RPMI7951 (cell line): ENCODE data around the gene ARRDC3. TPM values are rescaled to one million over a fixed set of nuclear protein-coding genes. Genes with fewer than 3 reads are reported as not detected.
"Not testable (repeated sequence)": the region's sequence is repeated elsewhere in the genome, so short reads cannot be mapped to it uniquely, and the experiment has no call there.

Source experiments
- DNase-seq: peaks from one replicate; pipeline ENCODE4 v3.0.0-alpha.2; 2012; ENCODE audit warnings: low read depth
- total RNA-seq: library from RNA; depleted of rRNA; stranded (reverse); fragments of >200 nt; shearing (Covaris generic); gene quantifications from 2 replicates; pipeline ENCODE4 v1.2.3, GENCODE V29; 2014

ARRDC3 gene
- total RNA-seq, 1 experiment from 2014 or later, result 64.2 TPM

- DNase-seq, result peak; percentile 52
Observed at GRCh38 chr5:91359962-91360609, 23.0 kb downstream of the ARRDC3 start.

GRCh38 chr5:91357806-91358205 lies 25.3 kb downstream of the ARRDC3 start:
- no peak for DNase-seq

DNA sequence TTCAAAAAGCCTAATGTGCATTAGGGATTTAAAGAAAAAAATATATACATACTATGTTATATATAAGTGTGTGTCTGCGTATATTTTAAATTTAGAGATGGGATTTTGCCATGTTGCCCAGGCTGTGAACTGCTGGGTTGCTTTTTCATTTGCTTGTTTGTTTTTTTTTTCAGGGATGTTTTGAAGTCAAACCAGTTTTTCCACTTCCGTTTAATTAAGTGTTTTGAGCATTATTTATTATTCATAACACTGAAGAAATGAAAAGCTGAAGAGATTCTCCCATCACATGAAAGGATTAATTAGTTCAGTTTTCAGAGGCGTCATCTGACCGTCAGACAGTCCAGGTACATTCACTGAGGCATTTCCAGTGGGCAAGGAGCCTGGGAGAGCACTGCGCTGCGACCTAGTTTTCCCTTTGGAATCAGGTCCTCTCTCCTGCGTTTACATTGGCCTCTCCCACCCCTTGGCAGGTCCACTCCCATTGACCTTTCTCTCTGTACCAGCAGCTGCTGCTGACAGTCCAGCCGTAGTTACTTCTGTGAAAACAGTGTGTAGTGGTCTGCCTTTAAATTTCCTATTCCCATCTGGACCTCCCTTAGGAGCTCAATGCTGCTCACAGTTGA lies 26.0 kb downstream of the ARRDC3 start:
- DNase-seq, result no peak

- not testable (repeated sequence) for DNase-seq
Observed at GRCh38 chr5:91354867-91355266, 28.2 kb downstream of the ARRDC3 start.

DNA sequence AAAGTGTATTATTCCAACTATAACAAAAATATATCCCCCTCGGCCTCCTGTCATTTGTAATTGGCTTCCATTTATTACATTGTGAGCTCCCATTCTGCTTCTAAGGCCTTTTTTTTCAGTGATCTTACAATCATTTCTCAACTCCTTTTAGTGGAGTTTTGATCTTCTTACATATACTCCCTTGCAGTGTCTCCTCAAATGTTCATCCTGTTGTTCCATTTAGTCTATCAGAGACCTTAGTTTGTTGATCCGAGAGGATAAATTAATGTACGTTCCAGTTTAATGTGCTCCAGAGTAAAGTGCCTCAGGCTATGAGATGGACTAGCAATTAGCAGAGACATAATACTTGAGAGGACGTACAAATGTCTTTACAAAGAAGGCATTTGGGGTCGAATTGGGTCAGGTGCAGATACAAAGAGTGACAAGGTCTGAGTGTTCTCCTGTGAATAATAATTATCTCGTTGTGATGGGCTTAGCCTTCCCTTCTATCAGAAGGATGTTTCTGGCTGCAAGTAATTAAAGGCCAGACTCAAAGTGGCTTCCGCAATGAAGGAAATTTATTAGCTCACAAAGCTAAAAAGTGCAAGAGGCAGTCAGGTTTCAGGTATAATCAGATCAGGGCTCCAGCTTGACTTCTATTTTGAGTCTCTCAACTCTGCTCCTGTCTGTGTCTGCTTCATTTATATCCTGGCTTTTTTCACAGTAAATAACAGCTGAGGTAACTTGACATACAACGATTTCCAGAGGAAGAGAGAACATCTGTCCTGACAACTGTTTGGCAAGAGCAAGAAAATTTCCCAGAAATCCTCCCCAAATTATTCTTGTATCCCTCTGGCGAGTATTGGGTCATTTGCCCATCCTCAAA lies 30.1 kb downstream of the ARRDC3 start:
- DNase-seq, result no peak

DNA sequence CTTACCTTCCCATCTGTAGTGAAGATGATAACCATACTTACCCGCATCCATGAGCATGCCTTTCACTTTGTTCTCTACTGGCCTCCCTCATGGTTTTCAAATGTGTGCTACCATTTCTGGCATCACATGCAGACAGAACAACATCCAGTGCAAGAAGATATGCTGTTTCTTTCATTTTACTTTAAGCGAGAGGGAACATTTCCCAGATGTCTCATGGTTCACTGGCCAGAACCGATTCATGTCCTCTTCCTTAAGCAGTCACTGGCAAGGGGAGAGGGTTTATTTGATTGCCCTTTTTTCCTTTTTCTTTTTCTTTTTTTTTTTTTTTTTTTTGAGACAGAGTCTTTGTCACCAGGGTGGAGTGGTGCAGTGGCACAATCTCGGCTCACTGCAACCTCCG lies 37.7 kb downstream of the ARRDC3 start:
- no peak for DNase-seq

DNA sequence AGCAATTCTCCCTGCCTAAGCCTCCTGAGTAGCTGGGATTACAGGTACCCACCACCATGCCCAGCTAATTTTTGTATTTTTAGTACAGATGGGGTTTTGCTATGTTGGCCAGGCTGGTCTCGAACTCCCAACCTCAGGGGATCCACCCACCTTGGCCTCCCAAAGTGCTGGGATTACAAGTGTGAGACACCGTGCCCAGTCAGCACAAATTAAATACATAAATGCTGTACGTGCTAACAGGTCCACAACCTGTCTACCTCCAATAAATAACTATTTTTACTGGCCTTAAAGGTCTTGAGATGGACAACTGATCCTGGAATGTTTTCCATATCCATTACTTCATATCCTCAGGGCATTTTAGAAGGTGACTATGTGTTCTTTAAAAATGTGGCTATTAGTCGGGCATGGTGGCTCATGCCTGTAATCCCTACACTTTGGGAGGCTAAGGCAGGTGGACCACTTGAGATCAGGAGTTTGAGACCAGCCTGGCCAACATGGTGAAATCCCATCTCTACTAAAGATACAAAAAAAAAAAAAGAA lies 38.4 kb downstream of the ARRDC3 start:
- DNase-seq, result not testable (repeated sequence)

DNA sequence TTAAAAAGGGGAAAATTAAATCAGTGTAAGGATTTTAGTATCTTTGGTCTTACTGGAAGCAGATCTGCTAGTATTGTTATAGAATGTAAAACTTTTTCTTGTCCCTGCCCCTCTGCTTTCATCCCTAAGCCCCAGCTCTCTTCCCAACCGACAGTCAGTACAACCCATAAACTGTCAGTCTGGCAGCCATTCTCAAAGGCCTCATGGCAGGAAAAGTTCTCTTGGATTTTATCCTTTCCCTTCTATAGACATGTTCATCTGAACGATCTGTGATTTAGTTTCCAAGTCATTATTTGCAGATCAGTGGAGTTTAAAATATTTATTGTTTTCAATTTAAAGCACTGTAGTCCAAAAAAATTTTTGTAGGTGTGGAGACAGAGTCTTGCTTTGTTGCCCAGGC lies 39.2 kb downstream of the ARRDC3 start:
- DNase-seq, result no peak

GRCh38 chr5:91342931-91343330 lies 40.2 kb downstream of the ARRDC3 start:
- DNase-seq, result not testable (repeated sequence)

DNA sequence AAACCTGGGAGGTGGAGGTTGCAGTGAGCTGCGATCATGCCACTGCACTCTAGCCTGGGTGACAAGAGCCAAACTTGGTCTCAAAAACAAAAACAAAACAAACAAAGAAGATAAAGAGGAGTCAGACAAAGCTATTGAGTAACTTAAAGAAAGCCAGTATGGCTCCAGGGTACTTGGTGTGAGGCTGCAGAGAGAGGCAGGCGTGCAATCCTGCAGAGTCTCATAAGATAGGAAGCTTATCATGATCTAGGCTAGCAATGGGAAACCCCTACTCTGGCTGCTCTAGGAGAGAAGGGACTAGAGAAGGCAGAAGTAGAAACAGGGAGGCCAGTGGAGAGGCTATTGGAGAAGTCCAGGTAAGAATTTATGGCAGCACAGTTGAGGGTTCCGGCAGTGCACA lies 42.0 kb downstream of the ARRDC3 start:
- DNase-seq, result no peak

DNA sequence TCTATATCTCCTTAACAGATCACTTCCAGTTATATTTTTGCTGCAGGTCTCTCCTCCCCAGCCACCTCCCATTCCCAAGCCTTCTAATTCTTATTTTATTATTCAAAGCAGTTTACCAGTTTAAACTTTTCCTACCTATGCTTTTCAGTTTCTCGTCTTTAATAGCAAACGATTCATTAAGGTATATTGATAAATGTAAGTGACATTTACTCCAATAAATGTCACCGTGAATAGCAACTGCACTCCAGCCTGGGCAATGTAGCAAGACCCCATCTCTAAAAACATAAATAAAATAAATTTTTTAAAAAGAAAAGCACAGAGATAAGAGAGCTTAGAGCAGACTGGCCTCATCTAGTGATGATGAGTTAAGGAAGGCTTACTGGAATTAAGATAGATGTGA lies 42.6 kb downstream of the ARRDC3 start:
- DNase-seq, result no peak

DNA sequence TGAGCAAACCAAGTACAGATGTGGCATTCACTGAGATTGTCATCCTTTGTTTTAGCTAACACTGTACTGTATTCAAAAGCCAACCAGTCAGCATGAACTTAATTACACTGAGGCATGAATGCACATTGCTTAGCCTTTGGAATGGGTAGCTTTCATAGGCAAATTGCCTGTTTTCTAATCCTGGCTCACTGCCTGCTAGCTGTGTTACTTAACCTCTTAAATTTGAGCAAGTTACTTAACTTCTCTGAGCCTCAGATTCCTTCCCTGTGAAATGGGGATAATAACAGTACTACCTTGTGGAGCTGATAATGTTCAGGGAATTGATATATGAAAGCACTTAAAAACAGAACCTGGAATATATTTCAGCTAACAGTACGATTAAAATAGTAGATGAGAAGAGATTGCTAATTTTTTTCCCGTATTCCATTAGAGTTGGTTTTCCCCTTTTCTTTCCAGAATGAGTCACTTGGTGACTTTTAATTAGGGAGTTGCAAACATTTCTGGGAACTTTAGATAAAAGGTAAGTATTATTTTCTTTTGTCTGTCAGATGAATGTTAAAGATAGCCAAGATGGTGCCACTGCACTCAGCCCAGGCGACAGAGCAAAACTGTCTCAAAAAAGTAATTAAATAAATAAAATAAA lies 43.9 kb downstream of the ARRDC3 start:
- DNase-seq, result peak; percentile 61

- DNase-seq, result peak; percentile 90
Observed at GRCh38 chr5:91332267-91333045, 50.7 kb downstream of the ARRDC3 start.

DNA sequence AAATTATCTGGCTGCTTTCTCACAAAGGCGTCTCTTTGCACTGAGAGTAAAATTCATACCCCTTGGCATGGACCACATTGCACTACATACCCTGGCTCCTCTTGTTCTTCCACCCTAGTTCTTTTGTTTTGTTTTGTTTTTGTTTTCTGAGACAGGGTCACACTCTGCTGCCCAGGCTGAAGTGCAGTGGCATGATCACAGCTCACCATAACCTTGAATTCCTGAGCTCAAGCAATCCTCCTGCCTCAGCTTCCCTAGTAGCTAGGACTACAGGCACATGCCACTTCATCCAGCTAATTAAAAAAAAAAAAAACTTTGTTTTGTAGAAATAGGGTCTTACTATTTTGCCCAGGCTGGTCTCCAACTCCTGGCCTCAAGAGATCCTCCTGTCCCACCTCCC lies 51.4 kb downstream of the ARRDC3 start:
- DNase-seq, result no peak

DNA sequence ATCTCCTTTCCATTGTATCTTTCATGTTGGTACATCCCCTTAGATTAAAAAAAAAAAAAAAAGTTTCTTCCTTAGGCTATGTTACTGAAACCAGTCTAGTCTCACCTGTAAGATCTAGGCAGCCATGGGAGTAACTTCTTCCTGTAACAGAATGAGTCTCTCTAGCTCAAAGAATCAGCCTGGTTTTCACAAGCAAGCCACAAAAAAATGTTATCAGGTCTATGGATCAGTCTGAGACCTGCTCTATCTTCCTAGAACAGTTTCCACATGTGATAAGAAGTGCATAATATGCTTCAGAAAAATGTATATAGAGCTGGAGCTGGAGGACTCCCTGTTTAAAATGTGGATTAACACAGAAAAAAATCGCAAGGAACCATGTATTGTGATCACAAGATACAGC lies 53.8 kb downstream of the ARRDC3 start:
- DNase-seq, result no peak

GRCh38 chr5:91328743-91329142 lies 54.4 kb downstream of the ARRDC3 start:
- no peak for DNase-seq

DNA sequence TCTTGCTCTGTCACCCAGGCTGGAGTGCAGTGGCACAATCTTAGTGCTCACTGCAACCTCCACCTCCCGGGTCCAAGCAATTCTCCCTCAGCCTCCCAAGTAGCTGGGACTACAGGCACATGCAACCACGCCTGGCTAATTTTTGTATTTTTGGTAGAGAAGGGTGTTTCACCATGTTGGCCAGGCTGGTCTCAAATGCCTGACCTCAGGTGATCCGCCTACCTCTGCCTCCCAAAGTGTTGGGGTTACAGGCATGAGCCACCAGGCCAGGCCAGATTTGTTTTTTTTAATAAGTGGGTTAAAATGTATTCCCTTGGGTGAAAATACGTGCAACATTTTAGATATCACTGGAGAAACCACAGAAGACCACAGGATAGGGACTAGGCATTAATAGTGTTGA lies 60.1 kb downstream of the ARRDC3 start:
- not testable (repeated sequence) for DNase-seq

DNA sequence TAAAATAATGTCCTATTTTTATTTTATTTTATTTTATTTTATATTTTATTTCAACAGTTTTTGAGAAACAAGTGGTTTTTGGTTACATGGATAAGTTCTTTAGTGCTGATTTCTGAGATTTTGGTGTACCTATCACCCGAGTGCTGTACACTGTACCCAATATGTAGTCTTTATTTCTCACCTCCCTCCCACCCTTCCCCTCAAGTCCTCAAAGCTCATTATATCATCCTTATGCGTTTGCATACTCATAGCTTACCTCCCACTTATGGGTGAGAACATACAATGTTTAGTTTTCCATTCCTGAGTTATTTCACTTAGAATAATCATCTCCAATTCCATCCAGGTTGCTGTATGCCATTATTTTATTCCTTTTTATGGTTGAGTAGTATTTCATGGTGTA lies 63.5 kb downstream of the ARRDC3 start:
- DNase-seq, result no peak

DNA sequence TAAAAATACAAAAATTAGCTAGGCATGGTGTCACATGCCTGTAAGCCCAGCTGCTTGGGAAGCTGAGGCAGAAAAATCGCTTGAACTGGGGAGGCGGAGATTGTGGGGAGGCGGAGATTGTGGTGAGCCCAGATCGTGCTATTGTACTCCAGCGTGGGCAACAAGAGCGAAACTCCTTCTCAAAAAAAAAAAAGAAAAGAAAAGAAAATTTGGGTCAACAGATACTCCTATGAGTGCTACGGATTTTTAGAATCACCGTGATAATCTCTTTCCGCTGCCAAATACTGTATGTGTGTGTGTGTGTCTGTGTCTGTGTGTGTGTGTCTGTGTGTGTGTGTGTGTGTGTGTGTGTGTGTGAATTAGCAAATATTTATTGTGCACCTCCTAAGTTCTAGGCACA lies 64.4 kb downstream of the ARRDC3 start:
- DNase-seq, result no peak
